ENCODE data around the gene SLC24A3.

- no peak for TF ChIP-seq CTCF (conservative IDR thresholded peaks at IDR 0.05)
- no peak for TF ChIP-seq EZH2 (IDR thresholded peaks at IDR 0.05; ENCODE audit: low read depth)
These were observed 279.7 kb downstream of the SLC24A3 start for GRCh38 chr20:19492116-19492515.

Measured in PC-9 (cell line).